GM19023 (cell line): ENCODE measurements around the gene LTBP1.
"Not testable (repeated sequence)": the region's sequence is repeated elsewhere in the genome, so short reads cannot be mapped to it uniquely, and the experiment has no call there.

Experiments
- ATAC-seq: cut with Tn5 transposase; IDR thresholded peaks from one replicate; pipeline ENCODE4 v1.9.1; 2021; ENCODE audit warnings: mild to moderate bottlenecking, moderate library complexity; ENCODE audit not compliant: unreplicated experiment

Gene LTBP1

GRCh38 chr2:33215299-33215698, 268.5 kb downstream of the LTBP1 start:
- no peak for ATAC-seq

- ATAC-seq, result no peak
Observed at GRCh38 chr2:33215983-33216382, 269.2 kb downstream of the LTBP1 start.

GRCh38 chr2:33216508-33217182, 269.9 kb downstream of the LTBP1 start:
- ATAC-seq, result no peak

GRCh38 chr2:33217406-33217805, 270.7 kb downstream of the LTBP1 start:
- no peak for ATAC-seq

GRCh38 chr2:33219114-33219513, 272.4 kb downstream of the LTBP1 start:
- no peak for ATAC-seq

GRCh38 chr2:33219850-33220275, 273.1 kb downstream of the LTBP1 start:
- no peak for ATAC-seq

- no peak for ATAC-seq
Observed at GRCh38 chr2:33220533-33220932, 273.8 kb downstream of the LTBP1 start.

- ATAC-seq, result no peak
Observed at GRCh38 chr2:33221046-33221784, 274.5 kb downstream of the LTBP1 start.

GRCh38 chr2:33222309-33222708, 275.6 kb downstream of the LTBP1 start:
- ATAC-seq, result no peak

- ATAC-seq, result no peak
Observed at GRCh38 chr2:33223856-33224255, 277.1 kb downstream of the LTBP1 start.

GRCh38 chr2:33225350-33225749, 278.6 kb downstream of the LTBP1 start:
- no peak for ATAC-seq

- no peak for ATAC-seq
Observed at GRCh38 chr2:33226546-33226945, 279.8 kb downstream of the LTBP1 start.

- ATAC-seq, result no peak
Observed at GRCh38 chr2:33229646-33230045, 282.9 kb downstream of the LTBP1 start.

GRCh38 chr2:33230195-33230594, 283.4 kb downstream of the LTBP1 start:
- no peak for ATAC-seq

- no peak for ATAC-seq
Observed at GRCh38 chr2:33230842-33231241, 284.1 kb downstream of the LTBP1 start.

- ATAC-seq, result not testable (repeated sequence)
Observed at GRCh38 chr2:33235559-33235958, 288.8 kb downstream of the LTBP1 start.

- ATAC-seq, result no peak
Observed at GRCh38 chr2:33236482-33237385, 290.0 kb downstream of the LTBP1 start.

GRCh38 chr2:33238111-33238510, 291.4 kb downstream of the LTBP1 start:
- ATAC-seq, result no peak

- no peak for ATAC-seq
Observed at GRCh38 chr2:33240178-33240577, 293.4 kb downstream of the LTBP1 start.

GRCh38 chr2:33241072-33241471, 294.3 kb downstream of the LTBP1 start:
- ATAC-seq, result no peak

- no peak for ATAC-seq
Observed at GRCh38 chr2:33241581-33241980, 294.8 kb downstream of the LTBP1 start.
